HG02678 (cell line): ENCODE results near the gene KRTAP6-1.

ENCODE experiments used
- ATAC-seq: cut with Tn5 transposase; IDR thresholded peaks from one replicate; pipeline ENCODE4 v1.9.1; 2021; ENCODE audit warnings: mild to moderate bottlenecking, moderate library complexity; ENCODE audit not compliant: unreplicated experiment

KRTAP6-1 gene

DNA sequence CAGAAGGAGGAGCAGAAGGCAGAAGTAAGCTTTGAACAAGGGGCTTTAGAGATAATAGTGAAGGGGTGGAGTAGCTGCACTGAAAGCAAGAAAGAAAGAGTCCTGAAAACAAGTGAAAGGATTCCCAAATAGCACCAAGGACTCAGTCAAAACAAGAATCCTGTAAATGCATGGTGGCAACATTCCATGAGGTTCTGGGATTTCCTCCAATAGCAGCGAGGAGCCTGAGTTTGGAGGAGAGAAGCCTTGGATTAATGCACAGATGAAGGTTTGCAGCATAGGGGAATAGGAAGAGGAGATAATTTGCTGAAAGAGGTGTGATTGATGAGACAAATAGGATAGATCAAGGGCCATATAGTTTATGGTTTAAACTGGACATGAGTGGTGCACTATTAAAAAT is 34.4 kb downstream of the KRTAP6-1 start:
- ATAC-seq = no peak

DNA sequence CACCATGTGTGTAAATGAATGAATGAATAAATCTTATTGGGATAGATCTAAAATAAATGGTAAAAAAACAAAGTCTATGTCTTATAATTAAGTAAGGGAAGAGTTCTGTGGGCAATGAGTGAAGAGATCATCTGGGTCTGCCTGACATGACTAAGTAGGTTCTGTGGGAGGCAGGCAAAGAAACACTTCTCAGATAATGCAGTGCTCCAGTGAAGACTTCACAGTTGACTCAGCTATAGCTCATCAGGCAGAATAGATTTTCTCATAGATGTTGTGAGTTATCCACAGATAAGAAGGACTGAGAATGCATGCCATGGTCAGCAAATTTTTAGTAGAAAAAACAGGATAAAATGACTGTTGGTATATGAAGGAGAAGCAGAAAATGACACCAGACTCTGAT is 36.0 kb downstream of the KRTAP6-1 start:
- ATAC-seq = no peak

DNA sequence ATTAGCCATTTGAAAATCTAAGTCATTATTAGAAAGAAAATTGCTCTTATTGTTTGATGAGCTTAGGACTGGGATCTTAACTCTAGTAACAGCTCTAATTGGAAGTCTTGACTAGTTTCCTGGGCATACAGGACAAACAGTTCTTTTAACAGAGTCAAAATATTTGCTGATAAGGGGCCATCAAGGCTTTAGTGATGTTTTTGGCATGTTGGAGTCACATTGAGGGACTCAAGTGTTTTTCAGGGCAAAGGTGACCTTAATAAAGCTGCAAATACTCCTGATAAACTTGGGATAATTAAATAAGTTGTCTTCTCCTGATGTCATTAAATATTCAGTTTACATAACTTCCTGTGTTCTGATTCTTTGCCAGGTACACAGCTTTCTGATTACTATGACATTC is 46.1 kb downstream of the KRTAP6-1 start:
- no peak for ATAC-seq

DNA sequence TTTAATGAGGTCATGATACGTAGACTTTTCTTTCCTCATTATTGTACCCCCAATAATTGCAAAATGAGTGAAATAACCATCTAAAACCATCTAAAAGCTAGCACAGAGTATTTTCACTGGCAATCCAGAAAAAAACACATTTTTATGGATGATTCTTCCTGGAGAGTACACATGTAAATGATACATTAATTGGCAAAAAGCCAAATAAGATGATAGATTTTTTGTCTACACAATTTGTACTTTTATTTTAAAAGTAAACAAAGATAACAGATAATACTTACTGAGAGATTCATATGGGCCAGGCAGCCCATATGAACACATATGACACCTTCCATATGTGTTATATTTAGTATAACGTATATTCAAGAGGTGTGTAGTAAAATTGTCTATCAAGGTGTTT is 50.1 kb downstream of the KRTAP6-1 start:
- ATAC-seq = no peak
